Hematopoietic multipotent progenitor cell treated with erythropoietin and hydrocortisone succinate and interleukin-3 and kit ligand, for 4 days (in vitro differentiated cells): Measurements from ENCODE around the gene FNIP1.
"Not testable (repeated sequence)": the region's sequence is repeated elsewhere in the genome, so short reads cannot be mapped to it uniquely, and the experiment has no call there.

Source experiments
- DNase-seq: peaks from one replicate; pipeline ENCODE4 v3.0.0-alpha.2; 2015

FNIP1 gene

DNA sequence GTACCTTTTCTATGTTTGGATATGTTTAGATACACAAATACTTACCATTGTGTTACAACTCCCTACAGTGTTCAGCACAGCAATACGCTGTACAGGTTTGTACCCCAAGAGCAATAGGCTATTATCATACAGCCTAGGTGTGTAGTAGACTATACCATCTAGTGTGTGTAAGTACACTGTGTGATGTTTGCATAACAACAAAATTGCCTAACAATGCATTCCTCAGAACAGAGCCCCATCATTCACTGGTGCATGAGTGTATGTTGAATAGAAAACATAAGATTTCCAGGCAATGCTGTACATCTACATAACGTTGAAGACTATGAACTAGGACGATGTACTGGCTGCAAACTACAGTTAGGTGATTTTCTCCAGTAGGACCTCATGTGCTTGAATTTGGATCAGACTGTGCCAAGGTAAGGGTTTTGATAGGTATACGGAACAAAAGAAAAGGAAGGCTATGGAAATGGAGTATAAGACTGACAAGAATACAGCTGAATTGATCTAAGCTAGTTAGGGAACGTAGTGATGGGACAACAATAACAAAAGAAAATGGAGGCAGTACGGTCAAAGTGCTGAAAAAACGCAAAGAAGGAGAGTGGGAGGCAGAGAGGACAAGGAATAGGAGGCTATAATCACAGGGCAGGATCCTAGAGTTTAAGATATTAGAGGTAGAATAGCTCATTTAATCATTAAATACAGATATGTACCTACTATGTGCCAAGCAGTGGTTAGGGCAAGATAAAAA is 46.9 kb downstream of the FNIP1 start:
- no peak for DNase-seq

DNA sequence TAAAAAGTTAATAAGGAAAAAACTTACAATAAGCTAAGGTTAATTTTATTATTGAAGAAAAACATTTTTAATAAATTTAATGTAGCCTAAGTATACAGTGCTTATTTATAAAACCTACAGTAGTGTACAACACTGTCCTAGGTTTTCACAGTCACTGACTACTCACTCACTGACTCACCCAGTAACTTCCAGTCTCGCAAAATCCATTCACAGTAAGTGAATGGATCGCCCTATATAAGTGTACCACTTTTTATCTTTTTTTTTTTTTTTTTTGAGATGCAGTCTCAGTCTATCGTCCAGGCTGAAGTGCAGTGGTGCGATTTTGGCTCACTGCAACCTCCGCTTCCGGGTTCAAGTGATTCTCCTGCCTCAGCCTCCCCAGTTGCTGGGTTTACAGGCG is 47.7 kb downstream of the FNIP1 start:
- DNase-seq = peak; percentile 32

DNA sequence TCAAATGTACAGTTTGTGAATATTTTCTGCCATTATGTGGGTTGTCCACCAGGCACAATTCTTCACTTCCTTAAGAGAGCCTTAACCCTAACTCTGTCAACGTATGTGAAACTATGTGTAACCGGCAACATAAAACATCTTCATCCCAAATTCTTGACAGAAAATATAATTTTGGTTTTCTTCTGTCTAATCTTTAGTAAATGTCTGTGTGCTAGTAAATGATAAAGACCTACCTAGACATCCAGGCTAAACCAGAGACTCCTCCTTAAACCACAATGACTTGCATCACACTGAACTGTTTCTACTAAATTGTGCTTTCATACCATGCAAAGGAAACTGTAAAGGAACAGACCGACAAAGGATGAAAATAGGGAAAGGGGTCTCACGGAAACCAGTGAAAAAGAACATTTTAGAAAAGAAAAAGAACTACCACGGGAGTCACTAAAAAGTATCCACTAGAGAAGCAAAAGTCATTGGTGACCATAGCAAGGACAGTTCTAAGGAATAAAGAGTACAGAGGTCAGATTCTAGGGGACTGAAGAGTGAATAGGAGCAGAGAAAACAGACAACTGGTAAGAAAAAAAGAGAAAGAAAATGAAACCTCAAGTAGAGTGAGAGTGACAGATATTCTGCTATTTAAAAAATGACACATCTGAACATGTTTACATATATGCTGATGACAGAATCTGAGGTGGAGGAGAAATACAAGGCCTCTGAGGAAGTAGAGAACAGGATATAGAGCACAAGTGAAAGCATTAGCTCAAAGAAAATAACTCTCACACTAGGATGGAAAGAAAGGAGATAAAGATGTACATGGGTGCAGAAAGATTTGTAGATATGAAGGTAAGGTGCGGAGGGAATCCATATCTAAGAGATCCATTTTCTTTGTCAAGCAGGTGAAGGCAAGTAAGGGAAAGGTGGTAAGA is 49.4 kb downstream of the FNIP1 start:
- peak; percentile 96 for DNase-seq

DNA sequence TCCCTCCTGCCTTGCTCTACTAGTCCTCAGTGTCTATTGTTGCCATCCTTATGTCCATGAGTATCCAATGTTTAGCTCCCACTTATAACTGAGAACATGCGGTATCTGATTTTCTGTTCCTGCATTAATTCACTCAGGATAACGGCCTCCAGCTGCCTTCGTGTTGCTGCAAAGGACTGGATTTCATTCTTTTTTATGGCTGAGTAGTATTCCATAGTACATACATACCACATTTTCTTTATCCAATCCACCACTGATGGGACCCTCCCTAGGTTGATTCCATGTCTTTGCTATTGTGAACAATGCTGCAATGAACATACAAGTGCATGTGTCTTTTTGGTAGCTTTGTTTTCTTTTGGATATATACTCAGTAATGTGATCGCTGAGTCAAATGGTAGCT is 50.4 kb downstream of the FNIP1 start:
- DNase-seq = no peak

DNA sequence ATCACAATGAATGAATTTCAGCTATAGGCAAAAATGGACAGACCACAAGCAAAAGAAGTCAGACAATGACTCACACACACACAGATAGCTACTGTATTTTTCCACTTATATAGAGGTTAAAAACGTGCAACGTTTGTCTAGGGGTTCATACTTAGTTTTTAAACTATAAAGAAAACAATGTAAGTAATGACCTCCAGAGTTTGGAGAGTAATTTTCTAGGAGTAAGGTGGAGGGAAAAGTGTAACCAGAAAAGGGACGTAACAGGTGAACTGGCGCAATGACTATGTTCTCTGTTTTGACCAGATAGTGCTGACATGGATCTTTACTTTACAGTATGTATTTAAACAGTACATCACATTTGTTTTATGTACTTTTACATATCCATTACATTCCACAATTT is 51.1 kb downstream of the FNIP1 start:
- peak; percentile 59 for DNase-seq

DNA sequence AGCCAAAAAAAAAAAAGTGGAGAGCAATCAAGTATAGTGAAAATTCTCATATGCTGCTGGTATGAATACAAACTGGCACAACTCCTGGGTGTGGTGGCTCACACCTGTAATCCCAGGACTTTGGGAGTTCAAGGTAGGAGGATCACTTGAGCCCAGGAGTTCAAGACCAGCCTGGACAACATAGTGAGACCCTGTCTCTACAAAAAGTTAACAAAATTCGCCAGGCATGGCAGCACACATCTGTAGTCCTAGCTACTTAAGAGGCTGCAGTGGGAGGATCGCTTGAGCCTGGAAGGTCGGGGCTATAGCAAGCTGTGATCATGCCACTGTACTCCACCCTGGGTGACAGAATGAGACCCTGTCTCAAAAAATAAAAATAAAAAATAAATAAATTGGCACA is 51.7 kb downstream of the FNIP1 start:
- no peak for DNase-seq

DNA sequence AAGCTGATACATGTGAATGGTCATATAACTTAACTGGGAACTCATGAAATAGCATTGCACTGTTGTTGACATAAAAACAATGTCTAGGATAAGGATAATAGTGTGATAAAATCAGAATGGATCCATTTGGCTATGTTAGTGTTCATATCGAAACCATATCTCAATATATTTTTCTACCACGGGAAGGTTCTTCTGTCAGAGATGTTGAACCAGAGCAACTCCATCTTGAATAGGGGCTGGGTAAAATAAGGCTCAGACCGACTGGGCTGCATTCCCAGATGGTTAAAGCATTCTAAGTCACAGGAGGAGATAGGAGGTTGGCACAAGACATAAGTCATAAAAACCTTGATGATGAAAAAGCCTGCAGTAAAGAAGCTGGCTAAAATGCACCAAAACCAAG is 56.3 kb downstream of the FNIP1 start:
- no peak for DNase-seq

DNA sequence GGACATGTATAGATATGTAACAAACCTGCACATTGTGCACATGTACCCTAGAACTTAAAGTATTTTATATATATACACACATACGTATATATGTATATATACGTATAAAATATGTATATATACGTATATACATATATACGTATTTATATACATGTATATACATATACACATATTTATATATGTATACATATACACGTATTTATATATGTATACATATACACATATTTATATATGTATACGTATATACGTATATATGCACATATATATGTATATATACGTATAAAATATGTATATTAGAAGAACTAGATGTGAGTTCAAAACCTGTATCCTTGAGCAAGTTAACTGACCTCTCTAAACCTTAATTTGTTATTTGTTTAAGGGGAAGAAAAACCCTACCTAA is 61.4 kb downstream of the FNIP1 start:
- DNase-seq = no peak

DNA sequence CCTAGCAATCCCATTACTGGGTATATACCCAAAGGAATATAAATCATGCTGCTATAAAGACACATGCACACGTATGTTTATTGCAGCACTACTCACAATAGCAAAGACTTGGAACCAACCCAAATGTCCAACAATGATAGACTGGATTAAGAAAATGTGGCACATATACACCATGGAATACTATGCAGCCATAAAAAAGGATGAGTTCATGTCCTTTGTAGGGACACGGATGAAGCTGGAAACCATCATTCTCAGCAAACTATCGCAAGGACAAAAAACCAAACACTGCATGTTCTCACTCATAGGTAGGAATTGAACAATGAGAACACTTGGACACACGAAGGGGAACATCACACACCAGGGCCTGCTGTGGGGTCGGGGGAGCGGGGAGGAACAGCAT is 61.9 kb downstream of the FNIP1 start:
- DNase-seq = not testable (repeated sequence)

DNA sequence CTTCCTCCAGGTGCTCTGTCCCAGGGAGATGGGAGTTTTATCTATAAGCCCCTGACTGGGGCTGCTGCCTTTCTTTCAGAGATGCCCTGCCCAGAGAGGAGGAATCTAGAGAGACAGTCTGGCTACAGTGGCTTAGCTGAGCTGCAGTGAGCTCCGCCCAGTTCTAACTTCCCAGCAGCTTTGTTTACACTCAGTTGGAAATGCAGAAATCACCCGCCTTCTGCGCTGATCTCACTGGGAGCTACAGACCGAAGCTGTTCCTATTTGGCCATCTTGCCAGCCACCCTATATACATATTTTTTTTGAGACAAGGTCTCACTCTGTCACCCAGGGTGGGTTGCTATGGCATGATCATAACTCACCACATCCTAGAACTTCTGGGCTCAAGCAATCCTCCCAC is 67.5 kb downstream of the FNIP1 start:
- not testable (repeated sequence) for DNase-seq

DNA sequence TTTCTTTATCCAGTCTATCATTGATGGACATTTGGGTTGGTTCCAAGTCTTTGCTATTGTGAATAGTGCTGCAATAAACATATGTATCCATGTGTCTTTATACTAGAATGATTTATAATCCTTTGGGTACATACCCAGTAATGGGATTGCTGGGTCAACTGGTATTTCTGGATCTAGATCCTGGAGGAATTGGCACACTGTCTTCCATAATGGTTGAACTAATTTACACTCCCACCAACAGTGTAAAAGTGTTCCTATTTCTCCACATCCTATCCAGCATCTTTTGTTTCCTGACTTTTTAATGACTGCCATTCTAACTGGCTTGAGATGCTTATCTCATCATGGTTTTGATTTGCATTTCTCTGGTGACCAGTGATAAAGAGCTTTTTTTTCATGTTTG is 72.7 kb downstream of the FNIP1 start:
- not testable (repeated sequence) for DNase-seq

DNA sequence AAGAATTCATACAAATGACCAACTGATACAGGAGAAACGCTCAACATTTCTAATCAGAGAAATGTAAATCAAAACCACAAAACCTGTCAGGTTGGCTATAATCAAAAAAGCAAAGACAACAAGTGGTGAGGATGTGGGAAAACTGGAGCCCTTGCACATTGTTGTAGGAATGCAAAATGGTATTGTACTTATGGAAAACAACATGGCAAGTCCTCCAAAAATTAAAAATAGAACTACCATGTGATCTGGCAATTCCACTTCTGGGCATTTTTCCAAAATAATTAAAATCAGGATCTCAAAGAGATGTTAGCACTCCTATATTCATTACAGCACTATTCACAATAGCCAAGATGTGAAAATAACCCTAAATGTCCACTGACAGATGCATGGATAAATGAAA is 76.1 kb downstream of the FNIP1 start:
- DNase-seq = no peak

DNA sequence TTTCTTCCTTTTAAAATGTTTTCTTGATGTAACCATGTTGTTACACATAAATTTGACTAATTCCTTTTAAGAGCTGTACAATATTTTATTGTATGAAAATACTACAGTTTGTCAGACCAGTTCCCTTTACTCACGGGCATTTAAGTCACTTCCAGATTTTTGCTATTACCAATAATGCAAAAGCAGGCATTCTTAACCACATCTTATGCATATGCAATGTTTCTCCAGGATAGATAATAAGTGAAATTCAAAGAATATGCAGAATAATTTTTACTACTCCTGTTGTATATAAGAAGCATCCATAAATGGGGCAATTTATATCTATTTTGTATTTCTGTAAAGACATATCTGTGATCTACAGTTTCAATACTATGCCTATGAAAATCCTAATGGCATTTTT is 77.3 kb downstream of the FNIP1 start:
- DNase-seq = no peak

DNA sequence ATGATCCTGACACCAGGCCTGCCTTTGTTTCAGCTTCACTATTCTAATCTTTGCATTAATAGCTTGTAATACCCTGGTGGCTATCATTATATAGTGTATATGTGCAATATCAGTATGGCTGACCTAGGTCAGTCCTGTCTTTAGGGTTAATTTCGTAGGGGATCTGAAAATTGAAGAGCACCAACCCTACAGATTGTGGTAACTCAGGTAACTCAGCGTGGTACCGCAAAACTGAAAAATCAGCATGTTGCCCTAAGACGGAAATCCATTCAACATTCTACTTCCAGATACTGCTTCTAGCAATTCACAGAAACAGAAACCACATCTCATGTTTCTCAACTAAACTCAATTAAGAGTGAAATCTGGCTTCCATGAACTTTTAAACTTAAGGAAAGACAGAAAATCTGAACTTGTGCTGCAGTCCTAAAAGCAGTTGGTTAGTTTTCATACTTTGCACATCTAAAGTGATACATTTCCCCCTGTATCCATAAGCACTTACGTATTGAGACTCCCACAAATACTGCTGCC is 78.3 kb downstream of the FNIP1 start:
- DNase-seq = no peak

DNA sequence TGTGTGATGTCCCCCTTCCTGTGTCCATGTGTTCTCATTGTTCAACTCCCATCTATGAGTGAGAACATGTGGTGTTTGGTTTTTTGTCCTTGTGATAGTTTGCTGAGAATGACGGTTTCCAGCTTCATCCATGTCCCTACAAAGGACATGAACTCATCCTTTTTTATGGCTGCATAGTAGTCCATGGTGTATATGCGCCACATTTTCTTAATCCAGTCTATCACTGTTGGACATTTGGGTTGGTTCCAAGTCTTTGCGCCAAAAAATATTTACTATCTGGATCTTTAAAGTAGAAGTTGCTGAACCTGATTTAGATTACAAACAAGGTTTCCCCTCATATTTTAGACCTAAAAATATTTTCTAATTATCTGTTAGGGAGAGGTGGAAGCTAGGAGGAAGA is 79.7 kb downstream of the FNIP1 start:
- DNase-seq = not testable (repeated sequence)

DNA sequence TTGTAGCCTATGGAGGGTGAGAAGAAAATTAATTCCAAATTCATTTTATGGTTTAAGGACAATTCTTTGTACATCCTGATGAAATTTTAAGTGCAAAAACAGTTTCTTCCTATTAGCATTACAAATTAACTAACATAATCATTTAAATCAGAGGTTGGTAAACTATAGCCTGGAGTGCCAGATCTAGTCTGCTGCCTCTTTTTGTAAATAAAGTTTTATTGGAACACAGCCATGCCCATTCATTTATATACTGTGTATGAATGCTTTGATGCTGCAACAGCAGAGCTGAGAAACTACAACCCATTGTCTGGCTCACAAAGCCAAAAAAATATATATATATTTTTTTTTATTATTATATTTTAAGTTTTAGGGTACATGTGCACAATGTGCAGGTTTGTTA is 80.2 kb downstream of the FNIP1 start:
- DNase-seq = no peak

DNA sequence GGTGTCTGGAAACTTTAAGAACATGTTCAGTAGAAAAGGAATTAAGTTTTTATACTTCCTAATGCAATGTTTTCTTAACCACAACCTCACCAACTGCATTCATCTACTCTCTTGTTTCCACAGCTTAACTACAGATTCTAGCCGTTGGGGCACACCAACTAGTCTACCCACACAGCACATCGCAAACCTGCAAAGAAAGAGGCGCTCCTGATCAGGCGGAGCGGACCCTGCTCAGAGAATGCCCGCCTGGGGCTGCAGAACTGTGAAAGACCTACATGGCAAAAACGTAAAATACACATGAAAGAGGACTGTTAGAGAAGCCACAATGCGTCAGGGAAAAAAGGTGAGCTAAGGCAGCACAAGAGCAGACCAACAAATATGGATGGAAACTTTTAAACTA is 86.4 kb downstream of the FNIP1 start:
- no peak for DNase-seq

DNA sequence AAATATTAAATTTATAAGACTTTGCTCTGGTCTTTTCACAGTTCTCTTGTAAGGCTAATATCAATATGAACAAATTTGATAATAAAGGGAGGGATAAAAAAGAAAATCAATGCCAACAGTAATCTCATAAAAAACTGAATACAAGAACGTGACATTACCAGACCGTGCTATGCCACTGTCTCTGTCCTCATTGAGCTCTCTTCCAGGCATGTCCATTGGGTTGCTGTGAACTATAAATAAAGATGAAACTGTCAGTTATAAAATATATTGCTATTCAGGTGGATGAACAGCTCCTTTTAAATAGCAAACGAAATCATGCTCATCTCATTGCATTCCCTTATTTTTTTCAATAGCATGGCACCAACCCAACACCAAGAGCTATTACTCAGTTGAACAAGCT is 87.8 kb downstream of the FNIP1 start:
- DNase-seq = no peak

DNA sequence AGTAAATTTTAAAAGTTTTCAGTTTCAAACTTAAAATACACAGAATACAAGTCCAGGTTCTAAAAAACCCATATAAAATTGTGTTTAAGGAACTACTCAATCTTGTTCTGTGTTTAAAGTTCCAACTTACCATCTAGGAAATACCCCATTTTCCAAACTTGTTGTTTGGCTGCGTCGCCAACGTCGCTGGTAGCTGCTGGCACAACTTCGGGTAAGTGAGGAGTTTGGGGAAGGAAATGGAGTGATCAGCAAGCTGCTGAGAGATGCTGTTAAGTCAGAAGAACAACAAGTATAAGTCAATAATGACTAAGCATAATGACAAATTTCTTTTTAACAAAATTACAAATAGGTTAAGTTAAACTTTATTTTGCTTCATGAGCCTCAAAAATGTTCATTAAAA is 90.5 kb downstream of the FNIP1 start:
- peak; percentile 47 for DNase-seq

DNA sequence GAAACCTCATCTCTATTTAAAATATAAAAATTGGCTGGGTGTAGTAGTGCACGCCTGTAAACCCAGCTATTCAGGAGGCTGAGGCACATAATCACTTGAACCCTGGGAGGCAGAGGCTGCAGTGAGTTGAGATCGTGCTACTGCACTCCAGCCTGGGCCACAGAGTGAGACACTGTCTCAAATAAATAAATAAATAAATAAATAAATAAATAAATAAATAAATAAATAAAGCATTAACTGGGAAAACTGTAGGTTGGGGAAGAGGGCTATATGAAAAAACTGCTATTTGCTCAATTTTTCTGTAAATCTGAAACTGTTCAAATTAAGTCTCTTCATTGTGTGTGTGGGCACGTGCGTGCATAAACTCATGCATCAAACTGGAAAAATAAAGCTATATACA is 101.9 kb downstream of the FNIP1 start:
- no peak for DNase-seq

DNA sequence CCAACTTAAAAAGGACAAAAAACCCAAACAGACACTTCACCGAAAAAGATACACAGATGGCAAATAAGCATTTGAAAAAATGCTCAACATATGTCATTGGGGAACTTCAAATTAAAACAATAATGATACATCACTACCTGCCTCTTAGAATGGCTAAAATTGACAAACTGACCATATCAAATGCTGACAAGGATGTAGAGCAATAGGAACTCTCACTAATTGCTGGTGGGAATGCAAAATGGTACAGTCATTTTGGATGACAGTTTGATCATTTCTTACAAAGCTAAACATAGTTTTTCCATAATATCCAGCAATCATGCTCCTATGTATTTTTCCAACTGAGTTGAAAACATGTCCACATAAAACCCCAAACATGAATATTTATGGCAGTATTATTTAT is 102.9 kb downstream of the FNIP1 start:
- no peak for DNase-seq

DNA sequence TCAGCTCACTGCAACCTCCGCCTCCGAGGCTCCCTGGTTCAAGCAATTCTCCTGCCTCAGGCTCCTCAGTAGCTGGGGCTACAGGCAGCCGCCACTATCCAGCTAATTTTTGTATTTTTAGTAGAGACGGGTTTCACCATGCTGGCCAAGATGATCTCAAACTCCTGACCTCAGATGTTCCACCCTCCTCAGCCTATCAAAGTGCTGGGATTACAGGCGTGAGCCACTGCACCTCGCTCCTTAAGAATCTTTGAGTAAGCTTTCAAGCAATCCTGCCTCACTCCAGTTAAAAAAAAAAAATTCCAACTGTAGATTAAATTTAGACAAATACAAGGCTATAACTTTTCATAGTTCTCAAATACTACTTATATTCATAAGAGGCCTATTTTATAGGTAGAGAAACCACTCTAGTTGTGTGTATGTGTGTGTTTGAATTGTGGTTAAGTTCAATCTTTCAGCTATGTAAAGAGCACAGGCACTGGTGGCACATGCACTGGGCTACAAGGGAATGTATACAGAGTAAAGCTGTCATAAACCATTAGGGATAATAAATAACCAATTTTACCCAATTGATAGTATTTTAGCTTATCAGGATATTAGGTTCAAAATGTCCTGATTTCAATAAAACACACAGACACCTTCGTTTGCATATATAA is 111.2 kb downstream of the FNIP1 start:
- no peak for DNase-seq

DNA sequence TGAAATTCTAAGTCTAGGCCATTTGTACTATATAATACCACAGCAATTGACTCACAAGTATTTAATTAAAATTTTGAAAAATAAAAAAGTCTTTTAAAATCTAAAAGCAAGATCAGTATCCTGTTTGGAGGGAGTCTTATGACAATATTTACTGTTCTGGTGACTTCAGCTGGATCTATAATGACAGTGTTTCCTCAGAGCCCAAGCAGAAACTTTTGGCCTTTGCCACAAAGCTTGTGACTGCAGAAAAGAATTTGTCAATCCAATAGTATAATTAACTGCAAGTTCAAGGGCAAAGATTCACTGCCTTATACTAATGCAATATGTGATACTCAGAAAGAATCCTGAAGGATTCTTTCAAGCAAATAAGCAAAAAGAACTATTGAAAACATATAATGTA is 112.2 kb downstream of the FNIP1 start:
- no peak for DNase-seq

DNA sequence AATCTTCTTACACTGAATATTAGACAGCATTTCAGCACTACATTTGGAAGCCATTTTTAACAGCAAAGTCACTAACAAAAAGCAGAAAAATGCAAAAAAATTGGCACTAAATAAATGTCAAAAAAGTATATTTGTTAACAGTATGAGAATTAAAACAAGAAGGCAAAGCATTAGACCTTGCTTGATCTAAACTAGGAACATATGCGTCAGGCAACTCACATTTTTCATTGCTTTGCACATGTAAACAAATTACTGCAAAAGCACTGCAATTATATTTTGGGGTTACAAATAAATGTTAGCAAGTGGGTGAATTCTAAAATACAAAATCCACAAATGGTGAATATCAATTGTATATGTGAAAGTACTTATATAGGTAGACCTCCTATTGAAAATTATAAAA is 112.8 kb downstream of the FNIP1 start:
- DNase-seq = no peak
